GM21786 (cell line): ENCODE data around the gene PRR35.

Experiments used
- ATAC-seq: cut with Tn5 transposase; IDR thresholded peaks from one replicate; pipeline ENCODE4 v1.9.1; 2021; ENCODE audit not compliant: unreplicated experiment

PRR35 gene

GRCh38 chr16:546909-547770 lies 13.1 kb upstream of the PRR35 start:
- no peak for ATAC-seq

- no peak for ATAC-seq
Observed at GRCh38 chr16:548586-548985, 11.6 kb upstream of the PRR35 start.

- ATAC-seq, result no peak
Observed at GRCh38 chr16:549544-550263, 10.5 kb upstream of the PRR35 start.

GRCh38 chr16:551210-551609 lies 9.0 kb upstream of the PRR35 start:
- no peak for ATAC-seq

- no peak for ATAC-seq
Observed at GRCh38 chr16:552171-552570, 8.0 kb upstream of the PRR35 start.

GRCh38 chr16:553601-554296 lies 6.4 kb upstream of the PRR35 start:
- ATAC-seq, result no peak

- ATAC-seq, result no peak
Observed at GRCh38 chr16:554297-554621, 5.9 kb upstream of the PRR35 start.

GRCh38 chr16:554640-555365 lies 5.4 kb upstream of the PRR35 start:
- ATAC-seq, result no peak

- no peak for ATAC-seq
Observed at GRCh38 chr16:555528-556473, 4.4 kb upstream of the PRR35 start.

- no peak for ATAC-seq
Observed at GRCh38 chr16:556474-557173, 3.6 kb upstream of the PRR35 start.

- no peak for ATAC-seq
Observed at GRCh38 chr16:557463-558297, 2.5 kb upstream of the PRR35 start.

- no peak for ATAC-seq
Observed at GRCh38 chr16:558298-559020, 1.7 kb upstream of the PRR35 start.

GRCh38 chr16:559021-559380 lies 1.2 kb upstream of the PRR35 start:
- ATAC-seq, result no peak

- no peak for ATAC-seq
Observed at GRCh38 chr16:559411-560203, 587 bp upstream of the PRR35 start.

GRCh38 chr16:560701-561412 lies 663 bp downstream of the PRR35 start:
- ATAC-seq, result no peak

- no peak for ATAC-seq
Observed at GRCh38 chr16:561413-561794, 1.2 kb downstream of the PRR35 start.
